ENCODE measurements around the gene MSANTD3. TPM values are rescaled to one million over a fixed set of nuclear protein-coding genes. Genes with fewer than 3 reads are reported as not detected.

Gene MSANTD3
- total and polyA plus RNA-seq, 9 of the 15 experiments (the other 6 are each of a cell fraction or from before 2014, with no cell fraction given) = 9.4 to 28.7 (median 22.3) TPM

- BruUV-seq (replicated peaks) = no TSS peak
- no peak overlapping the region for H3K9ac ChIP-seq (ENCODE audit: insufficient read depth in 1 of 2, low read depth in 2 of 2, low read length in 2 of 2)
- H3K4me2 ChIP-seq (ENCODE audit: insufficient read depth, low read length) = no peak overlapping the region
- 90% methylated on average over 9 of the region's 9 CpGs for WGBS (ENCODE audit: insufficient coverage, low coverage, missing lambda C conversion rate)
- H3K9me3 ChIP-seq (replicated peaks; ENCODE audit: control insufficient read depth, insufficient read depth, low read depth, low read length) = no peaks in the 10 kb centered on the region
- H3K9me1 ChIP-seq (ENCODE audit: control insufficient read depth, insufficient read depth, low read length) = no peaks in the 10 kb centered on the region
- POLR2A ChIA-PET = no interaction called here
- no peak for ATAC-seq
- intact Hi-C loops (cut with micrococcal nuclease) = no loop called here
- H3K27me3 ChIP-seq (ENCODE audit: control insufficient read depth in 2 of 2, insufficient read depth in 2 of 2, low read length in 2 of 2) = no peaks in the 10 kb centered on the region
- no peak overlapping the region for H3K27ac ChIP-seq (ENCODE audit: extremely low read depth, low read depth, low read length)
- TF ChIP-seq MAFK (IDR thresholded peaks at IDR 0.05; ENCODE audit: low read length) = peak; percentile 18; the same call in 1 of the 2 replicates
- TF ChIP-seq C11orf30 (IDR thresholded peaks at IDR 0.05; ENCODE audit: low read depth) = peak; percentile 40
- peak; percentile 69 for TF ChIP-seq ZNF316 (IDR thresholded peaks at IDR 0.05)
- TF ChIP-seq, protein P1, sequence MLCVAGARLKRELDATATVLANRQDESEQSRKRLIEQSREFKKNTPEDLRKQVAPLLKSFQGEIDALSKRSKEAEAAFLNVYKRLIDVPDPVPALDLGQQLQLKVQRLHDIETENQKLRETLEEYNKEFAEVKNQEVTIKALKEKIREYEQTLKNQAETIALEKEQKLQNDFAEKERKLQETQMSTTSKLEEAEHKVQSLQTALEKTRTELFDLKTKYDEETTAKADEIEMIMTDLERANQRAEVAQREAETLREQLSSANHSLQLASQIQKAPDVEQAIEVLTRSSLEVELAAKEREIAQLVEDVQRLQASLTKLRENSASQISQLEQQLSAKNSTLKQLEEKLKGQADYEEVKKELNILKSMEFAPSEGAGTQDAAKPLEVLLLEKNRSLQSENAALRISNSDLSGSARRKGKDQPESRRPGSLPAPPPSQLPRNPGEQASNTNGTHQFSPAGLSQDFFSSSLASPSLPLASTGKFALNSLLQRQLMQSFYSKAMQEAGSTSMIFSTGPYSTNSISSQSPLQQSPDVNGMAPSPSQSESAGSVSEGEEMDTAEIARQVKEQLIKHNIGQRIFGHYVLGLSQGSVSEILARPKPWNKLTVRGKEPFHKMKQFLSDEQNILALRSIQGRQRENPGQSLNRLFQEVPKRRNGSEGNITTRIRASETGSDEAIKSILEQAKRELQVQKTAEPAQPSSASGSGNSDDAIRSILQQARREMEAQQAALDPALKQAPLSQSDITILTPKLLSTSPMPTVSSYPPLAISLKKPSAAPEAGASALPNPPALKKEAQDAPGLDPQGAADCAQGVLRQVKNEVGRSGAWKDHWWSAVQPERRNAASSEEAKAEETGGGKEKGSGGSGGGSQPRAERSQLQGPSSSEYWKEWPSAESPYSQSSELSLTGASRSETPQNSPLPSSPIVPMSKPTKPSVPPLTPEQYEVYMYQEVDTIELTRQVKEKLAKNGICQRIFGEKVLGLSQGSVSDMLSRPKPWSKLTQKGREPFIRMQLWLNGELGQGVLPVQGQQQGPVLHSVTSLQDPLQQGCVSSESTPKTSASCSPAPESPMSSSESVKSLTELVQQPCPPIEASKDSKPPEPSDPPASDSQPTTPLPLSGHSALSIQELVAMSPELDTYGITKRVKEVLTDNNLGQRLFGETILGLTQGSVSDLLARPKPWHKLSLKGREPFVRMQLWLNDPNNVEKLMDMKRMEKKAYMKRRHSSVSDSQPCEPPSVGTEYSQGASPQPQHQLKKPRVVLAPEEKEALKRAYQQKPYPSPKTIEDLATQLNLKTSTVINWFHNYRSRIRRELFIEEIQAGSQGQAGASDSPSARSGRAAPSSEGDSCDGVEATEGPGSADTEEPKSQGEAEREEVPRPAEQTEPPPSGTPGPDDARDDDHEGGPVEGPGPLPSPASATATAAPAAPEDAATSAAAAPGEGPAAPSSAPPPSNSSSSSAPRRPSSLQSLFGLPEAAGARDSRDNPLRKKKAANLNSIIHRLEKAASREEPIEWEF (CRISPR knock-in tag; IDR thresholded peaks at IDR 0.05) = no peak
- H4K20me1 ChIP-seq (replicated peaks; ENCODE audit: control insufficient read depth, insufficient read depth, low read length) = no peaks in the 10 kb centered on the region
- CTCF ChIA-PET (ENCODE audit: low intra/inter-chr PET ratio) = no interaction called here
- no peak for FAIRE-seq
- peaks cover 0 to 4% of the 10 kb centered on the region in 2 experiments; a peak in 1 of 5 replicates for H3K4me1 ChIP-seq (replicated peaks in 1 of 2; ENCODE audit: control insufficient read depth in 2 of 2, insufficient read depth in 2 of 2, low read length in 2 of 2)
- H3K79me2 ChIP-seq (ENCODE audit: control insufficient read depth, insufficient read depth, low read length) = no peaks in the 10 kb centered on the region
- peak overlapping the region; percentile 33; the same call in 1 of the 2 replicates for H2AFZ ChIP-seq (ENCODE audit: low read depth, low read length)
- DNase-seq (ENCODE audit: extremely low read depth in 1 of 4, low spot score in 3 of 4) = no peak
- H3K36me3 ChIP-seq (ENCODE audit: control insufficient read depth, insufficient read depth, low read length) = no peaks in the 10 kb centered on the region
- in situ Hi-C loops (cut with MboI) = no loop called here
- no peak overlapping the region for H3K4me3 ChIP-seq
These were observed 30.2 kb upstream of the MSANTD3 start for GRCh38 chr9:100396769-100397168.

Data from K562 (cell line).